GDM1 (cell line): ENCODE measurements around the gene IGFL1.
"Not testable (repeated sequence)": the region's sequence is repeated elsewhere in the genome, so short reads cannot be mapped to it uniquely, and the experiment has no call there.

ENCODE experiments used
- DNase-seq: peaks from one replicate; lab custom pipeline; 2025; lab: John Stamatoyannopoulos, UW

Gene IGFL1

GRCh38 chr19:46225558-46226004 is 4.0 kb upstream of the IGFL1 start:
- DNase-seq: no peak

DNA sequence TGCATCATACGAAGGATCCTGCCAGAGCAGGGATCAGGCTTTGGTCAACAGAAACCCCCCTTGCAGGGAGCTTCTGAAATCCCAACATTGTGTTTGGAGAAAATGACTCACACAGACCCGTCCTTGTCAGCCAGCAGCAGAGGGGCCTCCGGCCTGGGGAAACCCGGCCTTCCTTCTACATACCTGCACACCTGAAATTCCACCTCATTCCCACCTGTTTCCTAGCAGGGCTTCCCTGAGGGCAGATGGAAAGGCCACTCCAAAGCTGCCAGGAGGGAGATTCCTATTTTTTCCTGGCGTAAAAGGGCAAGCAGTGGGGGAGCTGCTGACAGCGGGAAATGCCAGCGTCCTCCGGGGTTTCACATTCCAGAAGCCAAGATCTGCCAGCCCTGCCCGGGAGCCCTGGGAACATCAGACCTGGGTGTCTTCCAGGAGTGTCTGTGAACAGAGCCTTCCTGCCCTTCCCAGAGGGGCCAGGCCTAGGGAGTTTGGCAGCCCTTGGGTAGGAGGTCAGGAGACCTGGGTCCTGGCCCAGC is 3.0 kb upstream of the IGFL1 start:
- DNase-seq: no peak

- DNase-seq: no peak
Observed at GRCh38 chr19:46232029-46232428, 2.5 kb downstream of the IGFL1 start.

- DNase-seq: no peak
Observed at GRCh38 chr19:46232468-46232867, 2.9 kb downstream of the IGFL1 start.

GRCh38 chr19:46232938-46233621 is 3.5 kb downstream of the IGFL1 start:
- DNase-seq: no peak

GRCh38 chr19:46233871-46234270 is 4.3 kb downstream of the IGFL1 start:
- not testable (repeated sequence) for DNase-seq

- DNase-seq: not testable (repeated sequence)
Observed at GRCh38 chr19:46238141-46238540, 8.6 kb downstream of the IGFL1 start.

DNA sequence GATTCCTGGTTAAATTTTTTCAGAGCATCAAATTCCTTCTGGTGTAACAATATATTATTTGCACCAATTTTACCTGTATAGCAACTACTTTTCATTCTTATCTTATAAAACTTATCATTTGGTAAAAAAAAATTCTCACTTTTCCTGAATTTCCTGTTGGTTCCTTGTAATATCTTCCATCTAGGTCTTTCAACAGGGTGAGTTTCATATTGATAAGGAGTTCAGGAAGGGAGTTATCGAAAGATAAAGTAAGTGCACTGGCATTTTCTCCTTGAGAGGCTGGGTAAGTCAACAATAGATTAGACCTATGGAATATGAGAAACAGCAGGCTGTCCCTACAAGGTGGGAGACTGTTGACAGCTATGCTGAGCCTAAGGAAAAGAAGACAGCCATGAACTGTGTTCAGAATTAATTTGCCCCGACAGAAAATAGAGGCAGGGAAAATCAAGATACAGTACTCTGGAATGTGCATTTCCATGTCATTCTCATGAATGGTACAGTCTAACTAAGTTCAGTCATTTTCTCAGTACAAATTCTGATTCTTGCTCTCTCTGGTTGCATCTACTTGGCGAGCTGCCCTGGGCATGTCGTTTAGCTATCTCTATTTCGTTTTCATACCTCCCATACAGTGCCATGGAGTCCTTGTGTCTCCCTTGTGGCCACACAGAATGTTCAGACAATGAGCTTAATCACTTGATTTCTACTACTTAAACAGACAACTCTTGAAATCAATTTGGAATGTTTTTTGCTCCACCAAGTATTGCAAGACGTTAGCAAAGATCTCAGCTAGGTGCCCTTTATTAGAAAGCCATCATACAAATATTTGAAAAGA is 9.9 kb downstream of the IGFL1 start:
- DNase-seq: no peak

- DNase-seq: no peak
Observed at GRCh38 chr19:46240693-46241092, 11.2 kb downstream of the IGFL1 start.

DNA sequence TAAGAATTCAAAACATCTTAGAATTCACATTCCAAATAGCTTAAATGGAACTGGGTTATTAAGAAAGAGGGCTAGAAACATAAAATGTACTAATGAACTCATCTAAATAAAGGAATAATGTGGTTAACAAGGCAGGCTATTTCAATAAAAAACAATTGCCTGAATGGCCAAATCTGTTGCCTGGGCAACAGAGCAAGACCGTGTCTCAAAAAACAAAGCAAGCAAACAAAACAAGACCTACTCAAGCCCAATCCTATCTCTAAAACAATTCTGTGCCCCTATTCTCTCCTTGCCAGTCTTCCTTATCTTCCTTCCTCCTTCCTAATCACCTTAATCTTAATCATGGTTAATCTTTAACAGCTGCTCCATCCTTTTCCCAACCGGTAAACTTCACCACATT is 12.1 kb downstream of the IGFL1 start:
- no peak for DNase-seq

DNA sequence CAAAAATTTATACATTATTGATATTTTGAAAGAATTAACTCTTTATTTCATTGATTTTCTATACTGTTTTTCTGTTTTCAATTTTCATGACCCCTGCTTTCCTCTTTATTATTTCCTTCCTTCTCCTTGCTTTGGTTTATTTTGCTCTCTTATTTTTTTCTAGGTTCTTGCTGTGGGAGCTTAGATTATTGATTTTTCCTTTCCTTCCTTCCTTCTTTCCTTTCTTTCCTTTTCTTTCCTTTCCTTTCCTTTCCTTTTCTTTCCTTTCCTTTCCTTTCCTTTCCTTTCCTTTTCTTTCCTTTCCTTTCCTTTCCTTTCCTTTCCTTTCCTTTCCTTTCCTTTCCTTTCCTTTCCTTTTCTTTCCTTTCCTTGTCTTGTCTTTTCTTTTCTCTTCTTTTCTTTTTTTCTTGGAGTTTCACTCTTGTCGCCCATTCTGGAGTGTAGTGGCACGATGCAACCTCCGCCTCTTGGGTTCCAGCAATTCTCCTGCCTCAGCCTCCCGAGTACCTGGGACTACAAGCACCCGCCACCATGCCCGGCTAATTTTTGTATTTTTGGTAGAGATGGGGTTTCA is 13.6 kb downstream of the IGFL1 start:
- not testable (repeated sequence) for DNase-seq

DNA sequence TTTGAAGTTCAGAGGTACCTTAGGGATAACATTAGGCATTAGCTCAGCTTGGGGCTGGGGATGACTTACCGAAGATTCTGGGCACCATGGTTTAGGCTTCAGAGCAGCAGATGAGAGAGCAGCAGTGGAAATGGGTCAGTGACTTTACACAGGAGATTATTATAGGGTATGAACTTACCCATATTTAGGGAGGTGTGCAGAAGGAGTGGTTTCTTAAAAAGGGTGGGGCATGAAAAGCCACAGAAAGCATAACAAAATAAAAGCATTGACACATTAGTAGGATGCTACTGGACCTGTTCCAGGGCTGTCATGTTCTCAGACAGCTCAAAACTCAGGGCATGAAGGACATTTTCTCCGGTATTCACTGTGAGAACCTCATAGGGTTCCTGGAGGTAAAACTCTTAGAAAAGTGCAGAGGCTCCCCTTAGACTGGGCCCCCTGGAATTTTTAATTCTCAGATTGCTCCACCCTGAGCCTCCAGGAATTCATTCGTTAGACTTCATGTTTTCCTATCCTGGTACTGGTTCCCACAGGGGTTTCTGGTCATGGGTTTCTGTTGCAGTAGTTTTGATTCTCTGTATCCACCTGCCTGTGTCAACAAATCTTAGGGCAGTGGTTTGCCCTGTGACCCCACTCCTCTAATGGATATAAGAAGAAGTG is 20.7 kb downstream of the IGFL1 start:
- no peak for DNase-seq

DNA sequence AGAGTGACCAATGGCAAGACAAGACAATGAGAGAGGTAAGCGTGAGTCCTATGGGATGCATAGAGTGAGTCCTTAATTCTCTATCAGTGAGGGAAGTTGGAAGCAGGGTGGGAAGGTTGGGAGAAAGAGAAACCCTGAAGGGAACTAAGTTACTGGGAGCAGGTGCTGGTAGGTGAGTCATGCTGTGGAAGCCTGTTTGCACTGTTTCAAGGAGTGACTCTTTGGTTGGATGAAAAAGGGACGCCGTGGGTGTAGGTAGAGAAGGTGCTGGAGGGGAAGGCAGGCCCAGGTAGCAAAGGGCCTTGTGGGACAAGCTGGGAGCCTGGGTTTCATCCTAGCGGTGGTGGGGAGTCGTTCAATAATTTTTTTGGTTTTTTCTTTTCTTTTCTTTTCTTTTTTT is 21.9 kb downstream of the IGFL1 start:
- no peak for DNase-seq

DNA sequence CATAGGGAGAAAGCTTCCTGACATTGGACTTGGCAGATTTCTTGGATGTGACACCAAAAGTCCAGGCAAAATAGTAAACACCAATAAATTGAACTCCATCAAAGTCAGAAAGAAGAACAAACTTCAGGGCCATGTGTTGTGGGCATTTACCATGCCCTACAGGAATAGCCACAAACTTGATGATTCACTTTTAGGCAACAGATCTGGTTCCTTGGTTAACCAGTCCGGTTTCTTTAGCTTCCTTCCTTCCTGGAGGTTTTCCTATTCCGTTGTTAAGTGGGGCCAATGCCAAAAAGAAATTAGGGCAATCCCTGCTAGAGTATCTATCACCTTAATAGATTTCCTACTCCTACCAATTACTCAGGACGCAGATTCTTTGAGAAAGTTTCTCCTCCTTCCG is 25.2 kb downstream of the IGFL1 start:
- DNase-seq: no peak

- no peak for DNase-seq
Observed at GRCh38 chr19:46256855-46257254, 27.3 kb downstream of the IGFL1 start.

DNA sequence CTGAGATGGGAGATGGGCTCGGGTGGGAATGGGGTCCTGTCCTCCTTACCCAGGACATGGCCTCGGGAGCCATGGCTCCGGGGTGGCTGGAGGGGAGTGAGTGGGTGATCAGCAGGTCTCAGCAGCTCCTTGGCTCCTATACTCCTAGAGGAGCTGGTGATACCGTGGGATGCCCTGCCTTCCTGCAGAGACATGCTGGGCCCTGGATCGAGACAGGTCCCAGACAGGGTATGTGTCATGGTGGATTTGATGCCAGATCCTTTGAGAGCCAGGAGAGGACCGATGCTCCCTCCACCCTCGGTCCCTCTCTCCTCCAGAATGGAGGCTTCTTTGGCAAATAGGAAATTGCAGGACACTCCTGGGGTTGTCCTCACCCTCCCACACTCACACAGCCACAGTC is 32.0 kb downstream of the IGFL1 start:
- DNase-seq: not testable (repeated sequence)

GRCh38 chr19:46262684-46263296 is 33.2 kb downstream of the IGFL1 start:
- not testable (repeated sequence) for DNase-seq

DNA sequence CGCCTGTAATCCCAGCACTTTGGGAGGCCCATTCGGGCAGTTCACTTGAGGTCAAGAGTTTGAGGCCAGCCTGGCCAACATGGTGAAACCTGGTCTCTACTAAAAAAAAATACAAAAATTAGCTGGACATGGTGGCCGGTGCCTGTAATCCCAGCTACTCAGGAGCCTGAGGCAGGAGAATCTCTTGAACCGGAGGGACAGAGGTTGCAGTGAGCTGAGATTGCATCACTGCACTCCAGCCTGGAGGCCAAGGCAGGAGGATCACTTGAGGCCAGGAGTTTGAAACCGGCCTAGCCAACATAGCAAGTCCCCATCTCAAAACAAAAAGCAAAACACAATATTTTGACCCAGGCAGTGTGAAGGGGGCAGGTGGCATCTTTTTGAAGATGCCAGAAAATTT is 35.3 kb downstream of the IGFL1 start:
- DNase-seq: not testable (repeated sequence)

GRCh38 chr19:46265217-46265828 is 35.8 kb downstream of the IGFL1 start:
- DNase-seq: peak; percentile 59

- no peak for DNase-seq
Observed at GRCh38 chr19:46269101-46269500, 39.6 kb downstream of the IGFL1 start.

DNA sequence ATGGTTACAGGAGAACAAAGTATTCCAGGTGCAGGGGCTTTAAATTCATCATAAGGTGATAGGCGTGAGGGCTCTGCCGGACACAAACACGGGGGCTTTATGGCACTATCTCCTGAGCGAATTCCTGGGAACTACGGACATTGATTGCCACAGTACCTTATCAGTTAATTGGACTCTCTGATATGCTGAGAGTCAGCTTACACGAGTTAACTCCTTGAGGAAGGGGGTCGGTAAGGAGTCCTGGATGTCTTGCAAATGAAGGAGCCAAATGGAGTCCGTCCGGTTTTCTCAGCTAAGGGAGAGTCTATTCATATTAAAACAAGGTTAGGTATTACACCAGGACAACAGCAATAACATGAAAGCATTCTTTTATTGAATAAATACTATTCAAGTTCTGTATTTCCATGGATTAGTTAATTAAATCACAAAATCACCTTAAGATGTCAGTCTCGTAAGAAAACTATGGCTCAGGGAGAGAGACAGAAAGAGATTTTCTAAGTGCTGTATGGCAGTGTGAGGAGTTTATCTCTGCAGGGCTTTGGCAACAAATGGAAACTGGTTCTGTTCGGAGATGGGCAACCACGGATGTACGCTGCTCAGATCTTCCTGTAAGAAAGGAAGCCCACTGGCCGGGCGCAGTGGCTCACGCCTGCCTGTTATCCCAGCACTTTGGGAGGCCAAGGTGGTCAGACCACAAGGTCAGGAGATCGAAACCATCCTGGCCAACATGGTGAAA is 41.1 kb downstream of the IGFL1 start:
- DNase-seq: no peak
